IPS-NIHi7 (cell line): ENCODE measurements around the gene TCF19.

Source experiments
- DNase-seq: peaks from one replicate; pipeline ENCODE4 v3.0.0; 2012; ENCODE audit warnings: mixed read lengths; ENCODE audit errors: extremely low spot score

The TCF19 gene

GRCh38 chr6:31126396-31127175, 31.8 kb upstream of the TCF19 start:
- DNase-seq = no peak

- DNase-seq = peak; percentile 80
Observed at GRCh38 chr6:31128093-31128676, 30.2 kb upstream of the TCF19 start.

GRCh38 chr6:31129130-31129529, 29.3 kb upstream of the TCF19 start:
- no peak for DNase-seq

DNA sequence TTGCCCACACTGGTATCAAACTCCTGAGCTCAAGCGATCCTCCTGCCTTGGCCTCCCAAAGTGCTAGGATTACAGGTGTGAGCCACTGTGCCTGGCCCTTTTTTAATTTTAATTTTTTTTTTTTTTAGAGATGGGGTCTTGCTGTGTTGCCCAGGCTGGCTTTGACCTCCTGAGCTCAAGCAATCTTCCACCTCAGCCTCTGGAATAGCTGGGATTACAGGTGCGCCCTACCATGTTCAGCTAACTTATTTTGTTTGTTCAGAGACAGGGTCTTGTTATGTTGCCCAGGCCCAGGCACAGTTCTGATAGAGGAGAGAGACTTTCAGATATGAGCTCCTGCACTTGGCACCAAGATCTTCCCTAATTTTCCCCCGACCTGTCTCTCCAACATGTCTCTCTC, 27.6 kb upstream of the TCF19 start:
- no peak for DNase-seq

DNA sequence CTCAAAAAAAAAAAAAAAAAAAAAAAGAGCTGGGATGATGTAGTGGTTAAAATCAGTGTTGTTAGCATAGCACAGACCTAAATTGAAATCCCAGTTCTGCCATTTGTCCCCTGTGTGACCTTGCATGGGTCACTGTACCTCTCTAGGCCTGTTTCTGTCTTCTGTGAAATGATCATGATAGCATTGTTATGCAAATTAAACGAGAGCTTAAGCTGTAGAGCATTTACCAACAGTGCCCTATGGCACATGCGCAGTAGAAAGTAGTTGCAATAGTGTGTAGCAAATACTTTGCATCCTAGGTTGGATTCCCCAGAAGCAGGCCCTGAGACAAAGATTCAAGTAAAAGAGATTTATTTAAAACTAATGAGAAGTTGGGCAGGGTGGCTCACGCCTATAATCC, 26.8 kb upstream of the TCF19 start:
- DNase-seq = no peak

DNA sequence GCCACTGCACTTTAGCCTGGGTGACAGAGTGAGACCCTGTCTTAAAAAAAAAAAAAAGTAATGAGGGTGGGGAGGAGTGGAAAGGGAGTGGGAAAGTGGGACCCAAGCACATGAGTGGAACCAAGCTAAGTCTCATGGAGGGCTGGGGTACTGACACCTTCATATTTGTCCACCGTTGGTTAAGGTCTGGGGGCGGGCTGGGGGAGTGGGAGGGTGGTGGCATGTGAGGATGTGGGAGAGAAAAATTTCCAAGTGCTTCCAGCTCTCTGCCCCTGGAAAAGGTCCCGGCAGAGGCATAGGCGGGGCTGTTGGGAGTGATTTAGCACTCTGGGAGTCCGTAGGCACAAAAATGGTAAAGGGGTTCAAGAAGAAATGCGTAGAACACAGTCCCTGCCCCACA, 25.6 kb upstream of the TCF19 start:
- no peak for DNase-seq

- DNase-seq = no peak
Observed at GRCh38 chr6:31135710-31136109, 22.7 kb upstream of the TCF19 start.

DNA sequence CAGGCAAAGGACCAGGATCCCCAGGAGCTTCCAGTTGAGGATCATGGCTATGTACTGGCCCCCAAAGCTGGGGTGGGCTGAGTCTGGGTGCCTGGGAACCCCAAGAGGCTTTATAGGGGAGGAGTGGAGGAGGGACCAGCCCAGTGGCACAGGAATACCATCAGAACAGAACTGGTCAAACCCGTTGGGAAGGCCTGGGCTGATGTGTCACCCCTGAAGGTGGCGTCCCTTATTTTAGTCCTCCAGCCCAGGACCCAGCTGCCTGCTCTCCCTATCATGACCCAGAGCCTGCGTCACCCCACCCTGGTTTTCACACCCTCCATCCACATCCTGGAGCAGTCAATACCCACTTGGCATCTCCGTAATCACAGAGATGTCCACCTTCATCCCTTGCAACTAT, 19.4 kb upstream of the TCF19 start, which contains the start of gene PSORS1C2:
Gene PSORS1C2 (minus strand): TSS at position 85 of the 400 bp plus-strand sequence. CDS start 40 bp downstream, at position 45.
- no peak for DNase-seq

DNA sequence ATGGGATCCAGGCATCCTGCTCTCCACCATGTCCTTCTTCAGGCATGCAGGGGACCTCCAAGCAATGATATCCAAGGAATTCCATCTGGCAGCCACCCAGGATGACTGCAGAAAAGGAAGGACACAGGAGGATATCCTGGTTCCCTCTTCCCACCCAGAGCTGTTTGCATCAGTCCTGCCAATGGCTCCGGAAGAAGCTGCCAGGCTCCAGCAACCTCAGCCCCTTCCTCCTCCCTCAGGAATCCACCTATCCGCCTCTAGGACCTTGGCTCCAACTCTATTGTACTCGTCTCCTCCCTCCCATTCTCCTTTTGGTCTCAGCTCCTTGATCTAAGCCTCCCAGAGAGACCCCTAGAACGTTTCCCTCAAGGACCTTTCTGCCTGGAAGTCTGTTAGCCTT, 18.8 kb upstream of the TCF19 start:
- DNase-seq = peak; percentile 74

DNA sequence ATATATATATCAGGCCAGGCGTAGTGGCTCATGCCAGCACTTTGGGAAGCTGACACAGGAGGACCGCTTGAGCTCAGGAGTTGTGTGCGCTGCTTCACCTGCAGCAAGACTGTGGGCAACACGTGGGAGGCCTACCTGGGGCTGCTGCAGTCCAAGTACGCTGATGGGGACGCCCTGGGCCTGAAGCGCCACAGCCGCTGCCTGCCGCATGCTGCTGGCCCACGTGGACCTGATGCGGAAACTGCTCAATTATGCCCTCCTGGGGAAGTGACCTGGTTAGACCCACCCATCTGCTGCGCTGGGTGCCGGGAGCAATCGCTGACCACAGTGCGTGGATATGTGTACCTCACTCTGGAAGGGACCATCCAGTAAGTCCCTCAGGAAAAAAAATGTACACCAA, 17.7 kb upstream of the TCF19 start:
- DNase-seq = no peak

GRCh38 chr6:31142361-31142761, 16.0 kb upstream of the TCF19 start:
- DNase-seq = no peak

GRCh38 chr6:31143148-31143547, 15.2 kb upstream of the TCF19 start:
- DNase-seq = peak; percentile 78

DNA sequence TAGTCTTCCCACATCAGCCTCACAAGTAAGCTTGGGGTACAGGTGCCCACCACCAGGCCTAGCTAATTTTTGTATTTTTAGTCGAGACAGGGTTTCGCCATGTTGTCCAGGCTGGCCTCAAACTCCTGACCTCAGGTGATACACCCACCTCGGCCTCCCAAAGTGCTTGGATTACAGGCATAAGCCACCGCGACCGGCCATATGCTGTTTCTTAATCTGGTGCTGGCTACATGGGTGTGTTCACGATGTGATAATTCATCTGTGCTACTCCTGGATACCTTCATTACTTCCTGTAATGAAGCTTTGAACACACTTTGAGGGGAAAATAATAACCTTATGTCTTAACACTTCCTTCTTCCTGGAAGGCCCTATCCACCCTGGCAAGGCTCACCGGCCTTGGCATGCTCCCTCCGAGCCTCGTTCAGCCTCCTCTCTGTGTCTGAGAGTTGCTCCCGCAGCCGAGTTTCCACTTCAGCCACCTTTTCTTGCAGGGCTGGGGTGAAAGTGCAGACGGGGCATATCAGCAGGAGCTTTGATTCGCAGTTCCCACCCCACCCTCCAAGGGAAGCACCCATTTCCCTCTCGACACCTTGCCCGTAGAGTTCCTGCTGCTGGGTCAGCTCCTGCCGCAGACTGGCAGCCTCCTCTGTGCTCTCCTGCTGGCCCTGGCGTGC, 14.0 kb upstream of the TCF19 start:
- no peak for DNase-seq

DNA sequence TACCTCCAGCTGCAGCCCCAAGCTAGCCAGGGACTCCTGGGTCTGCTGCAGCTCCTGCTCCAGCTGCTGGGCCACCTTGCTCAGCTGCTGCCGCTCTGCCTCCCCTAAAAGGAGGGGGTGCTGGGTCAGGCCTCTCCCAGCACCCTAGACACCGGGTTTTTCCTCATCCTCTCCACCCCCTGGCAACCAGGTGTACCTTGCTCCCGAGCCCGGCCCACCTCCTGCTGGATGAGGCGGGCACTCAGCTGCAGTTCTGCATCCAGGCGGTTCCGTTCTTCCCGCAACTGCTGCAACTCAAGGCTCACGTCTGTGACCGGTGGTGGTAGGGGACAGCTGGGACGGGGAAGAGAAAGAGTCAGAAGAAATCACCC, 13.4 kb upstream of the TCF19 start:
- DNase-seq = no peak

GRCh38 chr6:31145386-31145785, 13.0 kb upstream of the TCF19 start:
- DNase-seq = no peak

DNA sequence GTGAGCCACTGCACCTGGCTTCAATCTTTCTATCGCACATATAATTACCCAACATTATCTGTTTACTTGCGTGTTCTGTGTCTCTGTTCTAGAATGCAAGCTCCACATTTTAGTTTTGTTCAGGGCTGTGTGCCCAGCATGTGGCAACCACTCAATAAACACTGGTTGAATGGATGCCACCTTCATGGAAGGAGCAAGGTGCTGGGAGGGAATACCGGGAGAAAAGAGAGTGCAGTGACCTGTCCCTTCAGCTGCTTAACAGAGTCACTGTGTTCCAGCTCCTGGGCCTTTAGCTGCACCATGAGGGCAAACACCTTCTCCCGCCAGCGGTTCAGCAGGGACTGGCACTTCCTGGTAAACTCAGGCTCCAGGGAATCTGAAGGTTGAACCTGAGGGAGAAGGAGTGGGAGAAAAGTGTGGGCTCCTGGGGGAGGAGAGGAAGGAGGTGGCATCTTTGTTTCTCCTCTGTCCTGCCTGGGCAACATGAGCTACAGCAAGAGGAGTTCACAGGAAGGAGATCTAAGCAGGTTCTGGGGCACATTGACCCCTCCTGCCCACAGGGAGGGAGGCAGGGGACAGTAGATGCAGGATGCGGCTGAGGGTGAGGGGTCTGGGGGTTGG, 8.5 kb upstream of the TCF19 start:
- no peak for DNase-seq

GRCh38 chr6:31152781-31153180, 5.6 kb upstream of the TCF19 start:
- DNase-seq = no peak

GRCh38 chr6:31154436-31154835, 4.0 kb upstream of the TCF19 start:
- DNase-seq = no peak

GRCh38 chr6:31156641-31157040, 1.7 kb upstream of the TCF19 start:
- DNase-seq = no peak

- DNase-seq = peak; percentile 26
Observed at GRCh38 chr6:31157513-31158139, 763 bp upstream of the TCF19 start, which contains the start of gene CCHCR1. CCHCR1 (minus strand) TSS chr6:31157802; CDS start chr6:31157600, 202 bp downstream.

DNA sequence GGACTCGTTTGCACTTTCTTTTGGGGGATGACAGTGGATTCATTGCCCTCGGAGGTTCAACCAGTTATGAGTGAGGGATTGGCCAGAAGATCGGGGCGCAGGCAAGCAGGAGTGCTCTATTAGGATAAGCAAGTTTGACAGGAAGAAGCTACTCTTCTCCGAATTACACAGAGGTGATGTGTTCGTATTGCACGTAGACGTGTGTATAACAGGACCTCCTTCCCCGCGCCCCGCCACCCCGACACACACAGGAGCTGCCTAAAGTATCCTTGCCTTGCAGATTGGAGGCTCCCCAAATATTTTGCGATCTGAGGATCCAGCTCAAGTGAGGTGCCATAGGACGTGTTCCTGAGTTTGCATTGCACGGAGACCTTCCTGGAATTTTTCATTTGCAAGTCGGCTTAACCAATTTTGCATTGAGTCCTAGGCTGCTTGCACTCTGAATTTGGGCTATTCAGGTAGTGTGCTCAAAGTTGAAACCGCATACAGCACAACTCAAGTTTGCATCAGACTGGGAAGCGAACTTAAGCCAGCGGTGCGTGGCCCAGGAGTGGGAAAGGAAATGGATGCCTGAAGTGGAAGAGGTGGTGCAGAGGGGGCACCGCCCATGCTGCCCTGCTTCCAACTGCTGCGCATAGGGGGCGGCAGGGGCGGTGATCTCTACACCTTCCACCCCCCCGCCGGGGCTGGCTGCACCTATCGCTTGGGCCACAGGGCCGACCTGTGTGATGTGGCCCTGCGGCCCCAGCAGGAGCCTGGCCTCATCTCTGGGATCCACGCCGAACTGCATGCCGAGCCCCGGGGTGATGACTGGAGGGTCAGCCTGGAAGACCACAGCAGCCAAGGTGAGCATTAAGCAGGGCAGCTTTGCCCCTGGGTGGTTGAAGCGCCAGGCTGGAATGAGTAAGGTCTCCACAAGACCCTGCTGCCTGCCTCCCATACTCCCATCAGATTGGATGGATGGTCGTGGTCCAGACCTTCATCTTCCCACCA, 770 bp downstream of the TCF19 start:
- peak; percentile 60 for DNase-seq
